ENCODE results near the gene ARHGAP22. TPM values are rescaled to one million over a fixed set of nuclear protein-coding genes. Genes with fewer than 3 reads are reported as not detected.

The ARHGAP22 gene
- total RNA-seq, 2 experiments from 2014 or later: not detected

GRCh38 chr10:48446785-48447184 lies 158.1 kb downstream of the ARHGAP22 start:
- peak; percentile 42 for DNase-seq
- H3K9me3 Mint-ChIP-seq (ENCODE audit: low read depth): no peaks in the 10 kb centered on the region
- peak; percentile 30 for ATAC-seq
- CTCF ChIA-PET: interaction anchor here (1.1 kb wide), 1 partner anchor 67 kb away, joined by 3 read pairs; no protein-coding TSS in a partner anchor
- peaks cover 5% of the 10 kb centered on the region for H3K4me1 Mint-ChIP-seq
- no peak overlapping the region for H3K27ac Mint-ChIP-seq
- peaks cover 2% of the 10 kb centered on the region for H3K27me3 Mint-ChIP-seq
- no peak overlapping the region for H3K4me3 Mint-ChIP-seq
- H3K36me3 Mint-ChIP-seq: no peaks in the 10 kb centered on the region

- Mint-ChIP-seq H3K36me3 (no peaks in the 10 kb centered on the region), H3K27ac (no peak overlapping the region)
- CTCF ChIA-PET: interaction anchor here (1.1 kb wide), 1 partner anchor 68 kb away, joined by 3 read pairs; no protein-coding TSS in a partner anchor
Measured at GRCh38 chr10:48445932-48446331, 158.9 kb downstream of the ARHGAP22 start.

GRCh38 chr10:48444861-48445841 lies 159.7 kb downstream of the ARHGAP22 start:
- Mint-ChIP-seq H3K27ac (no peak overlapping the region), H3K4me3 (no peak overlapping the region), H3K9me3 (ENCODE audit: low read depth) (no peaks in the 10 kb centered on the region), H3K27me3 (peaks cover 2% of the 10 kb centered on the region), H3K36me3 (no peaks in the 10 kb centered on the region), H3K4me1 (peaks cover 5% of the 10 kb centered on the region)
- CTCF ChIA-PET: interaction anchor here (0.6 kb wide), 1 partner anchor 82 kb away, joined by 3 read pairs; no protein-coding TSS in a partner anchor
- no peak for ATAC-seq
- peak; percentile 38 for DNase-seq

More at GRCh38 chr10:48445932-48446331, 158.9 kb downstream of the ARHGAP22 start:
- Mint-ChIP-seq H3K4me1 (peaks cover 5% of the 10 kb centered on the region), H3K27me3 (peaks cover 2% of the 10 kb centered on the region), H3K9me3 (ENCODE audit: low read depth) (no peaks in the 10 kb centered on the region), H3K4me3 (no peak overlapping the region)
- DNase-seq: no peak
- ATAC-seq: no peak

GRCh38 chr10:48444266-48444665 lies 160.6 kb downstream of the ARHGAP22 start:
- DNase-seq: peak; percentile 38
- H3K9me3 Mint-ChIP-seq (ENCODE audit: low read depth): no peaks in the 10 kb centered on the region
- H3K36me3 Mint-ChIP-seq: no peaks in the 10 kb centered on the region
- no peak for ATAC-seq
- H3K27ac Mint-ChIP-seq: no peak overlapping the region
- CTCF ChIA-PET: no interaction called here
- peaks cover 2% of the 10 kb centered on the region for H3K27me3 Mint-ChIP-seq
- no peak overlapping the region for H3K4me3 Mint-ChIP-seq
- peaks cover 5% of the 10 kb centered on the region for H3K4me1 Mint-ChIP-seq

GRCh38 chr10:48442809-48443177 lies 162.1 kb downstream of the ARHGAP22 start:
- Mint-ChIP-seq H3K4me3 (no peak overlapping the region), H3K9me3 (ENCODE audit: low read depth) (no peaks in the 10 kb centered on the region), H3K27me3 (peaks cover 2% of the 10 kb centered on the region), H3K36me3 (no peaks in the 10 kb centered on the region), H3K4me1 (peaks cover 5% of the 10 kb centered on the region), H3K27ac (no peak overlapping the region)
- ATAC-seq: no peak
- CTCF ChIA-PET: no interaction called here
- DNase-seq: no peak

- no peak overlapping the region for H3K4me3 Mint-ChIP-seq
- no peak for ATAC-seq
- no peaks in the 10 kb centered on the region for H3K36me3 Mint-ChIP-seq
- DNase-seq: no peak
- no peak overlapping the region for H3K27ac Mint-ChIP-seq
- H3K4me1 Mint-ChIP-seq: peaks cover 5% of the 10 kb centered on the region
- H3K27me3 Mint-ChIP-seq: peaks cover 2% of the 10 kb centered on the region
- CTCF ChIA-PET: no interaction called here
- no peaks in the 10 kb centered on the region for H3K9me3 Mint-ChIP-seq (ENCODE audit: low read depth)
Measured at GRCh38 chr10:48442090-48442808, 162.6 kb downstream of the ARHGAP22 start.

- no peaks in the 10 kb centered on the region for H3K36me3 Mint-ChIP-seq
- no peaks in the 10 kb centered on the region for H3K4me1 Mint-ChIP-seq
- H3K27ac Mint-ChIP-seq: no peak overlapping the region
- CTCF ChIA-PET: interaction anchor here (1.3 kb wide), 1 partner anchor 218 kb away, joined by 4 read pairs; no protein-coding TSS in a partner anchor
- DNase-seq (no peak), ATAC-seq (no peak)
- no peak overlapping the region for H3K4me3 Mint-ChIP-seq
- H3K27me3 Mint-ChIP-seq: peaks cover 2% of the 10 kb centered on the region
- no peaks in the 10 kb centered on the region for H3K9me3 Mint-ChIP-seq (ENCODE audit: low read depth)
Measured at GRCh38 chr10:48440771-48441170, 164.1 kb downstream of the ARHGAP22 start.

GRCh38 chr10:48439581-48440041 lies 165.3 kb downstream of the ARHGAP22 start:
- no peaks in the 10 kb centered on the region for H3K4me1 Mint-ChIP-seq
- no peaks in the 10 kb centered on the region for H3K9me3 Mint-ChIP-seq (ENCODE audit: low read depth)
- CTCF ChIA-PET: no interaction called here
- no peaks in the 10 kb centered on the region for H3K36me3 Mint-ChIP-seq
- H3K27me3 Mint-ChIP-seq: peaks cover 2% of the 10 kb centered on the region
- ATAC-seq (no peak), DNase-seq (no peak)
- H3K4me3 Mint-ChIP-seq: no peak overlapping the region
- no peak overlapping the region for H3K27ac Mint-ChIP-seq

- Mint-ChIP-seq H3K36me3 (no peaks in the 10 kb centered on the region), H3K9me3 (ENCODE audit: low read depth) (no peaks in the 10 kb centered on the region), H3K27ac (no peak overlapping the region), H3K4me1 (no peaks in the 10 kb centered on the region), H3K4me3 (no peak overlapping the region), H3K27me3 (peaks cover 2% of the 10 kb centered on the region)
- no peak for ATAC-seq
- DNase-seq: no peak
- CTCF ChIA-PET: no interaction called here
Measured at GRCh38 chr10:48439031-48439430, 165.8 kb downstream of the ARHGAP22 start.

GRCh38 chr10:48437546-48437945 lies 167.3 kb downstream of the ARHGAP22 start:
- no peak overlapping the region for H3K4me3 Mint-ChIP-seq
- H3K27ac Mint-ChIP-seq: no peak overlapping the region
- H3K27me3 Mint-ChIP-seq: no peaks in the 10 kb centered on the region
- ATAC-seq (no peak), DNase-seq (no peak)
- H3K36me3 Mint-ChIP-seq: peaks cover 2% of the 10 kb centered on the region
- CTCF ChIA-PET: no interaction called here
- no peaks in the 10 kb centered on the region for H3K9me3 Mint-ChIP-seq (ENCODE audit: low read depth)
- no peaks in the 10 kb centered on the region for H3K4me1 Mint-ChIP-seq

- ATAC-seq: no peak
- Mint-ChIP-seq H3K27me3 (no peaks in the 10 kb centered on the region), H3K27ac (no peak overlapping the region), H3K9me3 (ENCODE audit: low read depth) (no peaks in the 10 kb centered on the region), H3K4me1 (no peaks in the 10 kb centered on the region), H3K4me3 (no peak overlapping the region), H3K36me3 (peaks cover 9% of the 10 kb centered on the region)
- DNase-seq: no peak
- CTCF ChIA-PET: no interaction called here
Measured at GRCh38 chr10:48431871-48432270, 173.0 kb downstream of the ARHGAP22 start.

GRCh38 chr10:48430402-48430993 lies 174.4 kb downstream of the ARHGAP22 start:
- Mint-ChIP-seq H3K9me3 (ENCODE audit: low read depth) (no peaks in the 10 kb centered on the region), H3K4me3 (no peak overlapping the region), H3K27me3 (no peaks in the 10 kb centered on the region), H3K36me3 (peaks cover 11% of the 10 kb centered on the region), H3K27ac (no peak overlapping the region), H3K4me1 (no peaks in the 10 kb centered on the region)
- ATAC-seq (no peak), DNase-seq (no peak)
- CTCF ChIA-PET: no interaction called here

GRCh38 chr10:48429309-48429708 lies 175.6 kb downstream of the ARHGAP22 start:
- peaks cover 11% of the 10 kb centered on the region for H3K36me3 Mint-ChIP-seq
- no peak for DNase-seq
- H3K27ac Mint-ChIP-seq: no peak overlapping the region
- no peaks in the 10 kb centered on the region for H3K27me3 Mint-ChIP-seq
- H3K9me3 Mint-ChIP-seq (ENCODE audit: low read depth): no peaks in the 10 kb centered on the region
- ATAC-seq: no peak
- no peak overlapping the region for H3K4me3 Mint-ChIP-seq
- H3K4me1 Mint-ChIP-seq: no peaks in the 10 kb centered on the region
- CTCF ChIA-PET: no interaction called here
